Measurements from ENCODE around the gene FBXL7.

DNA sequence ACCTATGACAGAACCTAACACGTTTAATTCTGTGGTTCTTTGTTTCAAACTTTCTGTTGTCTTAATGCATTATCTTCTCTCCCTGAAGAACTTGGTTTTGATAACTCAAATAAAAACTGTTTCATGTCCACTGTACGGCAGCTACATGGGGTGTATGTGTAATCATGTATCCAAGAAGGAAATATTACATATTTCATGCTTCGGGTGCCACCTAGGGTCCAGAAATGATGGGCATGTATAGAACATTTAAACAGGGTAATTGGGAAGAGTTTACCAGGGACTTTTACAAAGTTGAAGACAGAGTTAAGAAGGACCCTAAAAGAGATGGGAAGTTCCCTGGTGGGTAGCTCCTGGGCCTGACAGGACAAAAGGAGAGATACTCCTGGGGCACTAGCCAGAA lies 291.3 kb downstream of the FBXL7 start:
- TF ChIP-seq POLR2A (IDR thresholded peaks at IDR 0.05) (no peak), CTCF (IDR thresholded peaks at IDR 0.05) (no peak)

Measured in lower leg skin (tissue), 3 donors.